Adipocyte (in vitro differentiated cells): ENCODE measurements around the gene NR6A1.
A peak's percentile ranks its signal among the peaks of the same experiment; 100 is the strongest.

Source experiments
- DNase-seq: peaks from one replicate; pipeline ENCODE4 v3.0.0-alpha.2; 2015; ENCODE audit warnings: low read depth
- H3K27me3 ChIP-seq: replicated peaks from 2 replicates; pipeline ENCODE4 v1.7.0; 2013; ENCODE audit warnings: mild to moderate bottlenecking, low read length, moderate library complexity; ENCODE audit not compliant: control insufficient read depth, insufficient read depth
- H3K36me3 ChIP-seq: 2 replicates; pipeline ENCODE4 v1.7.0; 2013; ENCODE audit warnings: low read length, mild to moderate bottlenecking, moderate library complexity; ENCODE audit not compliant: control insufficient read depth, insufficient read depth, severe bottlenecking
- H3K4me1 ChIP-seq: 2 replicates; pipeline ENCODE4 v1.7.0; 2013; ENCODE audit warnings: mild to moderate bottlenecking, low read length, moderate library complexity; ENCODE audit not compliant: control insufficient read depth, insufficient read depth
- H3K4me3 ChIP-seq: 2 replicates; pipeline ENCODE4 v1.7.0; 2013; ENCODE audit warnings: mild to moderate bottlenecking, low read length, moderate library complexity
- H3K9ac ChIP-seq: 2 replicates; pipeline ENCODE4 v1.7.0; 2013; ENCODE audit warnings: mild to moderate bottlenecking, low read length, moderate library complexity
- H3K9me3 ChIP-seq: 2 replicates; pipeline ENCODE4 v1.7.0; 2013; ENCODE audit warnings: mild to moderate bottlenecking, low read length, moderate library complexity; ENCODE audit not compliant: control insufficient read depth

The NR6A1 gene

DNA sequence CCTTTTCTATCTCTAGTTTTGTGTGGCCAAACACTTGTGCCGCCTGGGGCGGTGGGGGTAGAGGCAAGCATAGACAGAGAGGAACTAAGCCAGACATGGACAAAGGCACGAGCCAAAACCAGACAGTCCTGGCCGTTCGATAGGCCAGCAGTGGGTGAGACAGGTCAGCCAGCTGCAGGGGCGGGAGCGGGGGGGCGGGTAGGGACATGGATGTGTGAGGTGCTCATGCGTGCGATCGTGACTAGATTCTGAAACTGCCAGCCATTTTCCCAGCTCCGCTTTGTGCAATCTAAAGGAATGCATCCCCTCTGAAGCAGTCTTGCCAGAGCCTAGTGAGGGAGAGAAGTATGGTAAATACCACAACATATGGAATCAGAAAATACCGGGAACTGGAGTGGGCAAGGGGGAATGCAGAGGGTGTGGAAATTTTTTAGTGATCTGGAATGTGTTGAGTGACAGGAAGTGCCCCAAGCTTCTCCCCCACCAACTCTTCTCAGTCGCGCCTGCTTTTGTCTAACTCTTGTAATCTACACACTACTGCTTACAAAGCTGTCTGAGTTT lies 111.9 kb downstream of the NR6A1 start:
- Histone ChIP-seq H3K9ac (peak overlapping the region; percentile 85), H3K27me3 (no peaks in the 10 kb centered on the region), H3K36me3 (no peaks in the 10 kb centered on the region), H3K9me3 (no peaks in the 10 kb centered on the region), H3K4me3 (peak overlapping the region; percentile 87), H3K4me1 (peaks cover 18% of the 10 kb centered on the region)
- DNase-seq = peak; percentile 97

DNA sequence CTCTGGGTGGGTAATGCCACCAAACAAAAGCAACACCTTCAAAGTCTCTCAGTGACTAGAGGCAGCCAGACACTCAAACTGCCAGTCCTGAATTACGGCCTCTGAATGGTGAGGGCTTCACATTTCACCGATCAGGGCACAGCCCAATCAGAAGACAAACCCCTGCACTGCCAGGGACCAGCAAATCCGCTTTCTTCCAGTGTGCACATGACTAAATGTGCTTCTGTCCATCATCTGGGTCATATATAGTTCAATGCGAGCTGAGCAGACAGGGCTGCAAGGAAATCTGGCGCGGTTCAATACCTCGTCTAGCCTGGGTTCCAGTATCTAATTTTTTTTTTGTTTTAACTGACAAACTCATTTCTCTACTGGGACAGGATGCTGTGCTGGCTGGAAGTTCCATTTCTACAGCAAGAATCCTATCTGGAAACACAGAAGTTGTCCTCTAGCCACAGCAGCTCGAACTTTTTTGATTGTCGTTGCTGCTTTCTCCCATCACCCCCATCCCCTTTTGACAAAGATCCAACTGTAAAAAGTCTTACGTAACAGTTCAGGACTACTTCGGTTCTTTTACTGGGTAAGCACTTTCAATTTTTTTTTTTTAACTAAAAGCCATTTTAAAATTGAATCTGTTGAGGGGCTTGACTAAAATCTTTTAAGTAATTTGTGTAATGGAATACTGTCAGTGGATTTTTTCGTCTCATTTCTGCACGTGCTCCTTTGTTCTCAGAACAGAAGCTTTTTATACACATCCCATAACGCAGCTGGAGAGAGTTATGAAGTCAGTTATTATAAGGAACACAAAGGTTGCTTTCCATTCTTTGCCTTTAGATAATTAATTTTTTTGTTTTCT lies 112.7 kb downstream of the NR6A1 start:
- Histone ChIP-seq H3K9me3 (no peaks in the 10 kb centered on the region), H3K27me3 (no peaks in the 10 kb centered on the region), H3K36me3 (no peaks in the 10 kb centered on the region), H3K9ac (peak overlapping the region; percentile 85), H3K4me3 (peak overlapping the region; percentile 87), H3K4me1 (peaks cover 20% of the 10 kb centered on the region)
- DNase-seq = peak; percentile 97

DNA sequence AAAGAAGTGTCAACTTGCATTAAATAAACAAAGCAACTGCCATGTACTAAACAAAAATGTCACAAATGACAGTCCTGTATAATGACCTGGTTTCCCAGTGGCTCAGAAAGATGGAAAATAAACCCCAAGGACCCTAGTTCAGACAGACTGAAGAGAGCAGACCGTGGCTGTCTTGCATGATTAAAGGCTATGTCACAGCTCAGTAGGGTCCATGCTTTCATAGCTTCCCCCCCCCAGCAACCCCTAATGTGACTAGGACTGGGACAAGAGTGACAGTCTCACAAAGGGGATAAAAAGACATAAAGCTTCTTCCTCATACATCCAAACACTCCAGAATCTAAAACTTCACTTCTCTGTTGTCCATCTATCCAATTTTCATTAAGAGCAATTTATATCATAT lies 113.6 kb downstream of the NR6A1 start:
- peaks cover 28% of the 10 kb centered on the region for H3K4me1 ChIP-seq
- H3K4me3 ChIP-seq = no peak overlapping the region
- no peaks in the 10 kb centered on the region for H3K9me3 ChIP-seq
- DNase-seq = peak; percentile 17
- H3K36me3 ChIP-seq = no peaks in the 10 kb centered on the region
- H3K27me3 ChIP-seq = no peaks in the 10 kb centered on the region
- no peak overlapping the region for H3K9ac ChIP-seq

DNA sequence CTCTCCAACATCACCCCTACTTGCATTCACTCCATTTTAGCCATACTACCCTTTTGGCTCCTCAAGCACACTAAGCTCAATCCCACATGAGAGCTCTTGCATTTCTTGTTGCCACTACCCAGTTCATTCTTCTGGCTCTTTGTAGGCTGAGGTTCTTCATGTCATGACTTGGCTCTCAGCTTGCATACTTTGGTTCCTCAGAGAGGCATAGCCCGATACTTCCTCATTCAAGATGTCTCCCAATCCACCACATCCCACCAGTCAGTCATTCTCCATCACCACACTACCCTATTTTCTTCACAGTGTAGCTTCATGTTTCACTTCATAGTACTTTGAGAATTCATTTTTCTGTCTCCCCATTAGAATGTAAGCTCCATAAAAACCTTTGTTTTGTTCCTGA lies 116.7 kb downstream of the NR6A1 start:
- H3K27me3 ChIP-seq = no peaks in the 10 kb centered on the region
- H3K36me3 ChIP-seq = no peaks in the 10 kb centered on the region
- DNase-seq = no peak
- H3K9ac ChIP-seq = no peak overlapping the region
- H3K9me3 ChIP-seq = no peaks in the 10 kb centered on the region
- no peak overlapping the region for H3K4me3 ChIP-seq
- peaks cover 27% of the 10 kb centered on the region for H3K4me1 ChIP-seq

DNA sequence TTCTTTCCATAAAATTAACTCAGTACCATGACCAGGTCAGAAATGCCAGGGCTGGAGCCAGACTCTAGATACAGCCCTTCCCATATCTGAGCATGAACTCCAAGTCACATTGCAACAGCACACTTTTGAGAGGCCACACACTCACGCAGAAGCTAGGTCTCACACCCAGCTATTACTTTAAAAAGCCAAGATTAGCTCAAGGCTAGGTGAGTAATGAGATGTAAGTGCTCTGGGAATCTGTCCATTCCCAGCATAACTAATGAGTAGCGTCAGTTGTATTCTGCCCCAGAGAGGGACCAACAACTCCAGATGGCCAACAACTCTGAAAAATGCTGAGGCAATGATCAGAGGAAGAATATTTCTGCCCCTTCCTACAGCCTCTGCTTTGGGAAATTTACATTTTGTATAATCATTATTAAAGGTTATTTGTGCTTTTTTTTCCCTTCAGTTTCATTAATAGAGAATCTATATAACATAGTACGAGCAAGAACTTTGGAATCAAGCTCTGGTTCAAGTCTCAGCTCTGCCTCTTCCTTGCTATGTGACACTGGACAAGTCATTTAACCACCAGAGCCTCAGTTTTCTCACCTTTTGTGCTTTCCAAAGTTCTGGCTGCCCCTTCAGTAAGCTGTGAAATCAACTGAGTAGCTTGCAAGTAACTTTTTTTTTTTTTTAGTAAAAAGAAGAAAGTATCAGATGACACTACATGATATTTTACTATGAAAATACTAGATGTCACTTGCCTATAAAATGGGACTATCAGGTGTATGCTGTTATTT lies 118.3 kb downstream of the NR6A1 start:
- no peaks in the 10 kb centered on the region for H3K27me3 ChIP-seq
- peaks cover 25% of the 10 kb centered on the region for H3K4me1 ChIP-seq
- H3K9ac ChIP-seq = no peak overlapping the region
- no peak overlapping the region for H3K4me3 ChIP-seq
- H3K36me3 ChIP-seq = no peaks in the 10 kb centered on the region
- peak; percentile 85 for DNase-seq
- H3K9me3 ChIP-seq = no peaks in the 10 kb centered on the region

DNA sequence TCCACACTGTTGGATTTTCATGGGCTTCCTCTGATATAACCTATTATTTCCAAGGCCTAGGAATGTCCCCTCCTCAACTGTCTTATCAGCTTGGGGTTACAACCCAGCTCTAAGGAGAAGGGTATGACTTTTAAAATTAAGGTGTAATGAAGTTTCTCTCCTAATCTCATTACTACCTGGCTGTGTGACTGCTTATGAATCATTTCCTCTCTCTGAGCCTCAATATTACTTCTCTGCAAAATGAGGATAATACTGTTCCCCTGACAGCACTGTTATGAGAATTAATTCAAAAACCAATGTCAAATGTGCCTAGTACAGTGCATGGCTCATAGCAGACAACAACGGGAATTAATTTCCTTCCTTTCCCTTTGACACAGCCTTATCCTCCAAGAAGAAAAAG lies 118.9 kb downstream of the NR6A1 start:
- H3K9ac ChIP-seq = no peak overlapping the region
- peaks cover 23% of the 10 kb centered on the region for H3K4me1 ChIP-seq
- DNase-seq = no peak
- H3K4me3 ChIP-seq = no peak overlapping the region
- H3K9me3 ChIP-seq = no peaks in the 10 kb centered on the region
- no peaks in the 10 kb centered on the region for H3K27me3 ChIP-seq
- H3K36me3 ChIP-seq = no peaks in the 10 kb centered on the region

DNA sequence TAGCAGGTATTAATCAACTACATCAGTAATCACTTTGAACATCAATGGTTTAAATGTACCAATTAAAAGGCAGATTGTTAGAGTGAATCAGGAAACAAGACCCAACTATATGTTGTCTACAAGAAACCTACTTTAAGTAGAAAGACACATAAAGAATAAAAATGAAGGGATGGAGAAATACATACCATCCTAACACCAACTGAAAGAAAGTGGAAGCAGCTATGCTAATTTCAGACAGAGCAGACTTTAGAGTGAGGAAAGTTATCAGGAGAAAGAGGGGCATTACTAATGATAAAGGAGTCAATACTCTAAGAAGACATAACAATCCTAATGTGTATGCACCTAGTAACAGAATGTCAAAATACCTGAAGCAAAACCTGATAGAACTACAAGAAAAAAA lies 125.8 kb downstream of the NR6A1 start:
- no peak for DNase-seq
- Histone ChIP-seq H3K4me3 (no peak overlapping the region), H3K27me3 (no peaks in the 10 kb centered on the region), H3K9ac (no peak overlapping the region), H3K36me3 (no peaks in the 10 kb centered on the region), H3K9me3 (no peaks in the 10 kb centered on the region), H3K4me1 (no peaks in the 10 kb centered on the region)

DNA sequence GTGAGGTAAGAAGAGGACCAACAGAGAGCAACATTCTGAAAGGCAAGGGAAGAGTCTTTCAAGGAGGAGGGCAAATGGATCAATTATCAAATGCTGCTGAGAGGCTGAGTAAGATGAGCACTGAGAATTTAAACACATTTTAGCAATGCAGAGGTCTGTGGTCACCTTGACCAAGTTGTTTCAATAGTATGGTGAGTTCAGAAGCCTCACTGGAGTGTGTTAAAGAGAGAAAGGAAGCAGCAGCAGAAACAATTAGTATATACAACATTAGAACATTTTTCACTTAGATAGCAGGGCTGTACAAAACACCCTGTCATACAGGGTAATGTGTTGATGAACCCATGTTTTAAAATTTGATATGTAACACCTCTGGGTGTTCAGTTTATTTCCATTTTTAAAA lies 131.5 kb downstream of the NR6A1 start:
- Histone ChIP-seq H3K4me3 (no peak overlapping the region), H3K9ac (no peak overlapping the region), H3K4me1 (no peaks in the 10 kb centered on the region), H3K9me3 (no peaks in the 10 kb centered on the region), H3K36me3 (no peaks in the 10 kb centered on the region), H3K27me3 (no peaks in the 10 kb centered on the region)
- no peak for DNase-seq

DNA sequence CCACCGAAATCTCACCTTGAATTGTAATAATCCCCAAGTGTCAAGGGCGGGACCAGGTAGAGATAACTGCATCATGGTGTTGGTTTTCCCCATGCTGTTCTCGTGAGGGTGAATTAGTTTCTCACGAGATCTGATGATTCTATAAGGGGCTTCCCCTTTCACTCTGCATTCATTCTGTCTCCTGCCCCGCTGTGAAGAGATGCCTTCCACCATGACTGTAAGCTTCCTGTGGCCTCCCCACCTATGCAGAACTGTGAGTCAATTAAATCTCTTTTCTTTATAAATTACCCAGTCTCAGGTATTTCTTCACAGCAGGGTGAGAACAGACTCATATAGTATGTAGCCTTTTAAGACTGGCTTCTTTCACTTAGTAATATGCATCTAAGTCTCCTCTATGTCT lies 135.8 kb downstream of the NR6A1 start:
- no peak for DNase-seq
- Histone ChIP-seq H3K4me3 (no peak overlapping the region), H3K4me1 (peaks cover 12% of the 10 kb centered on the region), H3K9me3 (no peaks in the 10 kb centered on the region), H3K9ac (no peak overlapping the region), H3K36me3 (no peaks in the 10 kb centered on the region), H3K27me3 (no peaks in the 10 kb centered on the region)

DNA sequence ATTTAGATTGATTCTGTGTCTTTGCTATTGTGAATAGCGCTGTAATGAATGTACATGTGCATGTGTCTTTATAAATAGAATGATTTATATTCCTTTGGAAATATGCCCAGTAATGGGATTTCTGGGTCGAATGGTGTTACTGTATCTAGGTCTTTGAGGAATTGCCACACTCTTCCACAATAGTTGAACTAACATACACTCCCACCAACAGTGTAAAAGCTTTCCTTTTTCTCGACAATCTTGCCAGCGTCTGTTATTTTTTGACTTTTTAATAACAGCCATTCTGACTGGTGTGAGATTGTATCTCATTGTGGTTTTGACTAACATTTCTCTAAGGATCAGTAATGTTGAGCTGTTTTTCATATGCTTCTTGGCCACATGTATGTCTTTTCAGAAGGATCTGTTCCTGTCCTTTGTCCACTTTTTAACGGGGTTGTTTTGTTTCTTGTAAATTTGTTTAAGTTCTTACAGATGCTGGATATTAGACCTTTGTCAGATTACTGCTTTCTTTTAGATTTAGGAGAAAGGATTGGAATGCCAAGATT lies 139.0 kb downstream of the NR6A1 start:
- DNase-seq = peak; percentile 59
- H3K4me1 ChIP-seq = peaks cover 22% of the 10 kb centered on the region
- H3K9ac ChIP-seq = peak overlapping the region; percentile 22
- H3K9me3 ChIP-seq = no peaks in the 10 kb centered on the region
- H3K4me3 ChIP-seq = peak overlapping the region; percentile 58
- H3K27me3 ChIP-seq = no peaks in the 10 kb centered on the region
- no peaks in the 10 kb centered on the region for H3K36me3 ChIP-seq

DNA sequence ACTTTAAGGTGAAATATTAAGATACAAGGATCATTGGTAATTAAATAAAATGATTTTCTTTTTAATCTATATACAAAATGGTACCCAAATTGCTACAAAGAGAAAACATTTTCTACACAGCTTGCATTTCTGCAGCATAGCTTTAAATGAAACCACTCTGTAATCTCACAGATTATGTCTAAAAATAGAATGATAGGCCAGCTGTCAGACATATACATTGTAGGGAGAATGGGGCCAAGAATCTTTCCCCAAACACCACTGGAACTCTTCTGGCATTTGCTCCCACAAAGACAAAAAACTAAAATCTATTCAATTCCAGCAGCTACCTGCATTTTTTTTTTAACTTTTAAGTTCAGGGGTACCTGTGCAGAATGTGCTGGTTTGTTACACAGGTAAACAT lies 139.8 kb downstream of the NR6A1 start:
- Histone ChIP-seq H3K36me3 (no peaks in the 10 kb centered on the region), H3K9me3 (no peaks in the 10 kb centered on the region), H3K27me3 (no peaks in the 10 kb centered on the region), H3K4me1 (peaks cover 22% of the 10 kb centered on the region), H3K4me3 (no peak overlapping the region), H3K9ac (no peak overlapping the region)
- DNase-seq = no peak
